H9 (cell line): ENCODE measurements around the gene THEM5. TPM values are rescaled to one million over a fixed set of nuclear protein-coding genes. Genes with fewer than 3 reads are reported as not detected.

Experiments
- DNase-seq: peaks from one replicate; pipeline ENCODE4 v3.0.0-alpha.2; 2017
- H2AFZ ChIP-seq: one replicate; pipeline ENCODE4 v1.6.1; 2013; ENCODE audit warnings: mild to moderate bottlenecking, low read length, control low read depth, moderate library complexity
- H2AK5ac ChIP-seq: 2 replicates; pipeline ENCODE4 v1.6.1; 2013; ENCODE audit warnings: low read length, control low read depth, mixed read lengths; ENCODE audit not compliant: insufficient read length
- H2BK120ac ChIP-seq: one replicate; pipeline ENCODE4 v1.6.1; 2013; ENCODE audit warnings: low read depth, mild to moderate bottlenecking, low read length, control low read depth, inconsistent platforms; ENCODE audit not compliant: poor library complexity, severe bottlenecking
- H2BK12ac ChIP-seq: 2 replicates; pipeline ENCODE4 v1.6.1; 2013; ENCODE audit warnings: low read length, control low read depth, mixed read lengths, low read depth; ENCODE audit not compliant: insufficient read length
- H2BK15ac ChIP-seq: 2 replicates; pipeline ENCODE4 v1.6.1; 2013; ENCODE audit warnings: low read depth, low read length, control low read depth
- H2BK20ac ChIP-seq: one replicate; pipeline ENCODE4 v1.6.1; 2013; ENCODE audit warnings: low read depth, mild to moderate bottlenecking, low read length, control low read depth, inconsistent platforms; ENCODE audit not compliant: poor library complexity, severe bottlenecking
- H2BK5ac ChIP-seq: 2 replicates; pipeline ENCODE4 v1.6.1; 2013; ENCODE audit warnings: low read length, control low read depth, mixed read lengths; ENCODE audit not compliant: insufficient read length
- H3K14ac ChIP-seq: 2 replicates; pipeline ENCODE4 v1.6.1; 2013; ENCODE audit warnings: low read length, control low read depth; ENCODE audit not compliant: insufficient read depth
- H3K18ac ChIP-seq: 2 replicates; pipeline ENCODE4 v1.6.1; 2013; ENCODE audit warnings: low read depth, mild to moderate bottlenecking, mixed read lengths, low read length, control low read depth; ENCODE audit not compliant: insufficient read length
- H3K23ac ChIP-seq: 2 replicates; pipeline ENCODE4 v1.6.1; 2013; ENCODE audit warnings: low read length, control low read depth, mixed read lengths, low read depth; ENCODE audit not compliant: insufficient read length
- H3K23me2 ChIP-seq: 2 replicates; pipeline ENCODE4 v1.6.1; 2013; ENCODE audit warnings: low read depth, mild to moderate bottlenecking, mixed read lengths, low read length, control low read depth; ENCODE audit not compliant: insufficient read length, poor library complexity, severe bottlenecking
- H3K27ac ChIP-seq: 2 replicates; pipeline ENCODE4 v1.5.1; 2013; ENCODE audit warnings: low read length, control low read depth, mixed read lengths, low read depth; ENCODE audit not compliant: insufficient read length
- H3K27me3 ChIP-seq: 2 replicates; pipeline ENCODE4 v1.6.1; 2013; ENCODE audit warnings: low read length, control low read depth, inconsistent platforms; ENCODE audit not compliant: insufficient read depth
- H3K4ac ChIP-seq: 2 replicates; pipeline ENCODE4 v1.6.1; 2013; ENCODE audit warnings: low read depth, mild to moderate bottlenecking, control low read depth, inconsistent platforms, low read length, moderate library complexity
- H3K4me1 ChIP-seq: 2 replicates; pipeline ENCODE4 v1.6.1; 2013; ENCODE audit warnings: low read length, control low read depth, inconsistent platforms; ENCODE audit not compliant: insufficient read depth
- H3K4me2 ChIP-seq: 2 replicates; pipeline ENCODE4 v1.6.1; 2013; ENCODE audit warnings: low read length, control low read depth, mixed read lengths; ENCODE audit not compliant: insufficient read length, insufficient read depth
- H3K56ac ChIP-seq: 2 replicates; pipeline ENCODE4 v1.6.1; 2013; ENCODE audit warnings: low read depth, mild to moderate bottlenecking, mixed read lengths, low read length, control low read depth; ENCODE audit not compliant: insufficient read length
- H3K79me1 ChIP-seq: 2 replicates; pipeline ENCODE4 v1.6.1; 2013; ENCODE audit warnings: low read depth, mild to moderate bottlenecking, moderate library complexity, low read length, control low read depth, inconsistent platforms; ENCODE audit not compliant: insufficient read depth, poor library complexity, severe bottlenecking
- H3K79me2 ChIP-seq: 2 replicates; pipeline ENCODE4 v1.6.1; 2013; ENCODE audit warnings: low read length, control low read depth, inconsistent platforms; ENCODE audit not compliant: insufficient read depth
- H3K9ac ChIP-seq: 2 replicates; pipeline ENCODE4 v1.6.1; 2013; ENCODE audit warnings: low read length, control low read depth, mixed read lengths; ENCODE audit not compliant: insufficient read length; ENCODE audit errors: extremely low read depth
- H3K9me3 ChIP-seq: one replicate; pipeline ENCODE4 v1.6.1; 2013; ENCODE audit warnings: low read depth, low read length, inconsistent platforms; ENCODE audit not compliant: control insufficient read depth
- H3T11ph ChIP-seq: one replicate; pipeline ENCODE4 v1.6.1; 2013; ENCODE audit warnings: mild to moderate bottlenecking, low read length, control low read depth, inconsistent platforms
- H4K20me1 ChIP-seq: one replicate; pipeline ENCODE4 v1.6.1; 2013; ENCODE audit not compliant: control insufficient read depth, insufficient read length, insufficient read depth
- H4K5ac ChIP-seq: 2 replicates; pipeline ENCODE4 v1.6.1; 2013; ENCODE audit warnings: low read depth, mild to moderate bottlenecking, mixed read lengths, low read length, control low read depth; ENCODE audit not compliant: insufficient read length
- H4K8ac ChIP-seq: replicated peaks from 2 replicates; pipeline ENCODE4 v1.6.1; 2013; ENCODE audit warnings: low read length, control low read depth, mixed read lengths, low read depth; ENCODE audit not compliant: insufficient read length
- H4K91ac ChIP-seq: 2 replicates; pipeline ENCODE4 v1.6.1; 2013; ENCODE audit warnings: low read depth, mild to moderate bottlenecking, moderate library complexity, mixed read lengths, low read length, control low read depth; ENCODE audit not compliant: insufficient read length
- H3K27ac Mint-ChIP-seq, 3 experiments: 2 replicates in 2 of 3; 3 replicates in 1 of 3; pipeline ENCODE4 v1.8.0; 2020 to 2021; ENCODE audit warnings: mixed read lengths in 3 of 3, mild to moderate bottlenecking in 1 of 3, moderate library complexity in 1 of 3
- H3K27me3 Mint-ChIP-seq: 2 replicates; pipeline ENCODE4 v1.8.0; 2021; ENCODE audit warnings: low read depth, mild to moderate bottlenecking, moderate library complexity, mixed read lengths
- H3K36me3 Mint-ChIP-seq, 3 experiments: 2 replicates in 2 of 3; 3 replicates in 1 of 3; pipeline ENCODE4 v1.8.0; 2020 to 2021; ENCODE audit warnings: low read depth in 3 of 3, mixed read lengths in 3 of 3; ENCODE audit not compliant: insufficient read depth in 1 of 3
- H3K4me1 Mint-ChIP-seq, 2 experiments: 2 replicates each; pipeline ENCODE4 v1.8.0; 2020; ENCODE audit warnings: mixed read lengths in 2 of 2
- H3K4me3 Mint-ChIP-seq, 2 experiments: 2 replicates in 1 of 2; 3 replicates in 1 of 2; pipeline ENCODE4 v1.8.0; 2020 to 2021; ENCODE audit warnings: mild to moderate bottlenecking in 2 of 2, mixed read lengths in 2 of 2, moderate library complexity in 1 of 2
- H3K9me3 Mint-ChIP-seq, 2 experiments: 2 replicates in 1 of 2; 3 replicates in 1 of 2; pipeline ENCODE4 v1.8.0; 2020; ENCODE audit warnings: mild to moderate bottlenecking in 2 of 2, mixed read lengths in 2 of 2, moderate library complexity in 1 of 2
- WGBS: extraction: QIAGEN DNeasy Blood & Tissue Kit; methylation state at CpG from one replicate; pipeline ENCODE4 v1.1.7; 2013; ENCODE audit warnings: missing lambda C conversion rate, low lambda C conversion rate, mixed read lengths; ENCODE audit not compliant: insufficient read length; ENCODE audit errors: extremely low coverage; 5-methylcytosine and 5-hydroxymethylcytosine counted together
- total RNA-seq: library from RNA; stranded (reverse); gene quantifications from 2 replicates; pipeline ENCODE4 v1.2.1, GENCODE V29; 2021
- TF ChIP-seq, protein P1 (sequence below): fragments of 200-600 bp; sonication (generic); conservative IDR thresholded peaks from 3 replicates; pipeline ENCODE4 v1.8.0; 2021; ENCODE audit warnings: antibody characterized with exemption, mild to moderate bottlenecking

Gene THEM5
- total RNA-seq, 1 experiment from 2014 or later, result not detected

DNA sequence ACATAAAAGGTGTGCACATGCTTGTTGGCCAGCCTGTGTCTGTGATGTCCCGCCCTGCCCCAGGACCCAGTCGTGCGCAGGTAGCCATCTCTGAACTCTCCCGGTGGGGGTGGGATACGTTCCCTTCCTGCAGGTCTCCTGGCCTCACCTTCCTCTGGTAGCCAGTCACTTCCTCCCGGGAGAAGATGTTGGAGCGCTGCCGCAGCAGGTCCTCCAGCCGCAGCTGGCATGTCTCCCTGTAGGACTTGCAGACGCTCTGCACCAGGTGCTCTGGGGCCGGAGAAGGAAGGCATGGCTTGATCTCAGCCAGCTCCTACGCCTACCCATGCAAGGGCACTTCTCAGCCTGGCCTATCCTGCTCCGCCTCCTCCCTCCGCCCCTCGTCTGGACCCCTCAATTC lies 39.1 kb downstream of the THEM5 start:
- no peaks in the 10 kb centered on the region for H3K36me3 Mint-ChIP-seq
- no peaks in the 10 kb centered on the region for H3K27me3 ChIP-seq
- H2AK5ac ChIP-seq, result no peak overlapping the region
- H2BK5ac ChIP-seq, result no peak overlapping the region
- no peak overlapping the region for H3K18ac ChIP-seq
- TF ChIP-seq, protein P1, sequence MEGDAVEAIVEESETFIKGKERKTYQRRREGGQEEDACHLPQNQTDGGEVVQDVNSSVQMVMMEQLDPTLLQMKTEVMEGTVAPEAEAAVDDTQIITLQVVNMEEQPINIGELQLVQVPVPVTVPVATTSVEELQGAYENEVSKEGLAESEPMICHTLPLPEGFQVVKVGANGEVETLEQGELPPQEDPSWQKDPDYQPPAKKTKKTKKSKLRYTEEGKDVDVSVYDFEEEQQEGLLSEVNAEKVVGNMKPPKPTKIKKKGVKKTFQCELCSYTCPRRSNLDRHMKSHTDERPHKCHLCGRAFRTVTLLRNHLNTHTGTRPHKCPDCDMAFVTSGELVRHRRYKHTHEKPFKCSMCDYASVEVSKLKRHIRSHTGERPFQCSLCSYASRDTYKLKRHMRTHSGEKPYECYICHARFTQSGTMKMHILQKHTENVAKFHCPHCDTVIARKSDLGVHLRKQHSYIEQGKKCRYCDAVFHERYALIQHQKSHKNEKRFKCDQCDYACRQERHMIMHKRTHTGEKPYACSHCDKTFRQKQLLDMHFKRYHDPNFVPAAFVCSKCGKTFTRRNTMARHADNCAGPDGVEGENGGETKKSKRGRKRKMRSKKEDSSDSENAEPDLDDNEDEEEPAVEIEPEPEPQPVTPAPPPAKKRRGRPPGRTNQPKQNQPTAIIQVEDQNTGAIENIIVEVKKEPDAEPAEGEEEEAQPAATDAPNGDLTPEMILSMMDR, result no peak
- DNase-seq, result no peak
- H3K27me3 Mint-ChIP-seq, result peaks cover 5% of the 10 kb centered on the region; the same call in 1 of the 2 replicates
- H3K4me1 ChIP-seq, result no peaks in the 10 kb centered on the region; the same call in 1 of the 2 replicates
- no peak overlapping the region for H4K8ac ChIP-seq
- H2BK12ac ChIP-seq, result no peak overlapping the region
- H3K9ac ChIP-seq, result no peak overlapping the region
- no peaks in the 10 kb centered on the region for H3K23me2 ChIP-seq
- peak overlapping the region in 1 of 3 experiments; percentile 32; a peak in 2 of 7 replicates for H3K27ac Mint-ChIP-seq
- H3K79me2 ChIP-seq, result no peaks in the 10 kb centered on the region
- no peaks in the 10 kb centered on the region for H3K9me3 ChIP-seq
- H3K4me1 Mint-ChIP-seq, result peaks cover 16 to 21% of the 10 kb centered on the region in 2 experiments
- H4K5ac ChIP-seq, result no peak overlapping the region
- no peak overlapping the region for H4K91ac ChIP-seq
- H3K4me3 Mint-ChIP-seq, result no peak overlapping the region
- peak overlapping the region; percentile 45; the same call in 1 of the 2 replicates for H3K14ac ChIP-seq
- no peak overlapping the region for H2AFZ ChIP-seq
- no peak overlapping the region for H2BK120ac ChIP-seq
- no peaks in the 10 kb centered on the region for H3K79me1 ChIP-seq
- H2BK20ac ChIP-seq, result no peak overlapping the region
- H3K56ac ChIP-seq, result no peak overlapping the region
- H3K27ac ChIP-seq, result no peak overlapping the region
- no peak overlapping the region for H3K4ac ChIP-seq
- no peaks in the 10 kb centered on the region for H3K9me3 Mint-ChIP-seq
- H3K4me2 ChIP-seq, result no peak overlapping the region
- no peak overlapping the region for H3K23ac ChIP-seq
- H2BK15ac ChIP-seq, result no peak overlapping the region
- WGBS, result no CpG with 5 or more reads among the region's 15 CpGs
- no peaks in the 10 kb centered on the region for H4K20me1 ChIP-seq
- no peak overlapping the region for H3T11ph ChIP-seq
